ENCODE results near the gene UTP18.

DNA sequence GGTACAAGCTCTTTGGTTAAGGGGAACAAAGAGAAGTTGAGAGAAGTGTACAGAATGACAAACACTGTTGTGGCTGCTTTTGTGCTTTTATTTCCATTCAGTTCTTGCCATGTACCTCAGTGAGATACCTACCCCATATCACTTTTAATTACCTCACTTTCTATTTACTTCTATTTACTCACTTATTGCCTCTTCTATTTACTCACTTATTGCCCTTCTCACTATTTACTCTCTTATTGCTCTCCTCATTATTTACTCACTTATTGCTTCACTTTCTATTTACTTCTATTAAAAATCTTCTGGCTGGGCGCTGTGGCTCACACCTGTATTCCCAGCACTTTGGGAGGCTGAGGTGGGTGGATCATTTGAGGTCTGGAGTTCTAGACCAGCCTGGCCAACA lies 42.4 kb upstream of the UTP18 start:
- TF ChIP-seq CTCF (IDR thresholded peaks at IDR 0.05) = no peak
- no peak for TF ChIP-seq POLR2A (IDR thresholded peaks at IDR 0.05)
- TF ChIP-seq POLR2AphosphoS5 (IDR thresholded peaks at IDR 0.05) = no peak
